GM19463 (cell line): ENCODE measurements around the gene TNIK.
"Not testable (repeated sequence)": the region's sequence is repeated elsewhere in the genome, so short reads cannot be mapped to it uniquely, and the experiment has no call there.

Source experiments
- ATAC-seq: cut with Tn5 transposase; IDR thresholded peaks from one replicate; pipeline ENCODE4 v1.9.1; 2021; ENCODE audit warnings: mild to moderate bottlenecking, moderate library complexity; ENCODE audit not compliant: unreplicated experiment

TNIK gene

GRCh38 chr3:171261487-171261886 is 198.7 kb downstream of the TNIK start:
- ATAC-seq = no peak

- no peak for ATAC-seq
Observed at GRCh38 chr3:171260899-171261298, 199.3 kb downstream of the TNIK start.

DNA sequence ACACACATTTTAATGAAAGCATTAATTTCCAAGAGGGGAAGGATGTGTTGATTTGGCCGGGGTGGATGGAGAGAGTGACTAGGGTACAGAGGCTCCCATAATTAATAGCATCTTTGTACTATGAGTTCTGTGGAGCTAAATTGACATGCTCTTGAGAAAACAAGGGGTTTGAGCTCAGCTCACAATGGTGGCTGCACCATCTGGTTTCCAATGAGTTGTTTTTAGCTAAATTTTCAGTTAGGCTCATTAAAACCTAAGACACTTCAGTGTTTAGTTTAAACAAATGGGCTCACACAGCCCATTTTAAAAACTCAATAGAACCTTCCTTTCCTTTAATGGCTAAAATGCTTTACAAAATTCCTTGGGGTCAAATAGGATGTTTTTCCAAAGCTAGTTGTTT is 199.7 kb downstream of the TNIK start:
- ATAC-seq = no peak

DNA sequence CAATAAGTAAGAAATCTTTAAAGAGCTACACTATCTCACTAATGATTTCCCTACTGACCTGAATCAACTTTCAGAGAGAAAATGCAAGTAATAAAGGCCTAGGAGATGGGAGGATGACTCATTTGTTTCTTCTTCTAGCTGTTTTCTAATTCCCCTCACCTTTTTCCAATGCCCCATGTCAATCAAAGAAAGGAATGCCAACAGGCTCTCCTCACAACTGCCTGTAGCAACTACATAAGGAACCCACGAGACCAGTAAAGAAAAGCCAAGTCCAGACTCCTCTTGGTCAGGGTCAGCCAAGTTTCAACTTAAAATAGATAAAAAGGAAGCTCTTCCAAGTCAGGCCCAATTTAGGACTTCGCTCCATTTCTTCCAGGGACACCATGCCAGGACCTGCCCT is 201.9 kb downstream of the TNIK start:
- no peak for ATAC-seq

DNA sequence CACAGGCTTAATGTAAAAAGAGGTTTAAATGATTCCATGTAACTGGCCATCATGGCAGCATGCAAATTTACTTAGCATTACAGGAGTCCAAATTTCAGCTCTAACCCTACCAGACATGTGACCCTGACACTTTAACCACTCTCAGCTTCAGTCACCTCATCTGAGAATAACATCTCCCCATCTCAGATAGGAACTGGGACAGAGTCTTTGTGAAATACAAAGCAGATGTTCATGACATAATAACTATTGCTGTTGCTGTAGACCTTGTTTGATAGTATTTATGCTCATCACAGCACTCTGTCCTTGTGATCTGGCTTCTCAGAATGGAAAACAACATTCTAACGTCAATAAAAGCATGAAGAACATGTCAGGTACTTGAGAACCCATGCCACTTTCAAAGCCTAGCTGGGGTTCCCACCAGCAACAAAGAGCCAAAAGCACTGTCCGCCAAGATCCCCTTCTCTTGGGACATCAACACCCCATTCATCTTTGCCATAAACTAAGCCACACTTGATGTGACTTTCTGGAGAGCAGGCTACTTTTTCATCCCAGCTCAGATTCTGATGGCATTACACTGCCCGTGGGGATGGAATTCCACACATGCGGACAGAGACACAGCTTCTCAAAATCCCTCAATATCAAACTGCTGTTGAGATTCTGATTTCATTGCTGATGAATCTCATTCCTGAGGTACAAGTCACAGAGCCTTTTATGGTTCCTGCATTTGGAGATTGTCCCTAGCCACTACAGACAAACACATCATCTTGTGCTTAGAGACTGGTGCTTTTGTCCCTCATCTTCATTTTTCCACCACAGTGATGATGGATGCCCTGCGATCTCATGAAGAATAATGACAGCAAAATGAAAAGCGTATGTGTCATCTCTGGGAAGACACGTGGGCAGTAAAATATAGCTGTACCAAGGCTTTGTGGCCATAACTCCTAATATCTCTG is 202.7 kb downstream of the TNIK start:
- peak; percentile 55 for ATAC-seq

GRCh38 chr3:171256445-171257250 is 203.6 kb downstream of the TNIK start:
- ATAC-seq = no peak

DNA sequence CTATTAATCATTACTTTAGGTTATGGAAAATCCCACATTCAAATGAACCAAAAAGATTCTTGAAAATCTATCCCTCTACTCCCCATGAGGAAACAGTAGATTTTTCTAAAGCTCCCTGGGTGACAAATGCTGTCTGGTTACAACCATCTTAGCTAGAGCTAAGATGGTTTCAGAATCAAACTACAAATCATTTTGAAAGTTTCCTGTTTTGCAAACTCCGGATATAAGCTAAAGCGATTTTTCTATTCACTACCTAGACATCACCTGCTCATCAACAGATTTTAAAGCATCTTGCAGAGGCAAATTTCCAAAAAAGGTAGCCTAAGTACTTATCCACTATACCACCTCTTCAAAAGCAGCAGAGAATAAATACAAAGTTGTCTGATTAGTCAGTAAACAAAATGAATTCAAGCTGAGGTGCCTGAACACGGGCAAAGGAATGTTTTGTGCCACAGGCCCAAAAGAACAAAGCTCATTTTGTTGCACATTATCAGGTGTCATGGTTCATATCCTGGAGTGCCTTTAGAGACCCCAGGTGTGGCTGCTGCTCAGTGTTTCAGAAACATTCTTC is 204.9 kb downstream of the TNIK start:
- ATAC-seq = peak; percentile 49

DNA sequence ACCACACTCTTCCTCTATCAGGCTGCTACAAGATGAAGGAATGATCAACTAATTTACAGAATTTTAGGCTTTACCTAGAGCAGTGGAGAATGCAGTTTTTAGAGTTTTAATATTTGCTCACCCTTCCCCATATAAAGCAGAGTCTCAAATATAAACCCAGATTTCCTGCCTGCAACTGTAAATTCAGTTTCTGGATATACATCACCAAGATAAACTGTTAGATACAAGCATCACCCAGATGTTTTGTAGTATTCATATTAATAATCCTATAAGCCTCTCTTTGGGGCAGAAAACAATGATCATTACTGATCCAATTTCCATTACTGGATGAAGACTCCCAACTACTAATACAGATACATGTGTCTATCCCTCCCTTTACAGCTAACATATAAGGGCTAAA is 205.9 kb downstream of the TNIK start:
- ATAC-seq = no peak

DNA sequence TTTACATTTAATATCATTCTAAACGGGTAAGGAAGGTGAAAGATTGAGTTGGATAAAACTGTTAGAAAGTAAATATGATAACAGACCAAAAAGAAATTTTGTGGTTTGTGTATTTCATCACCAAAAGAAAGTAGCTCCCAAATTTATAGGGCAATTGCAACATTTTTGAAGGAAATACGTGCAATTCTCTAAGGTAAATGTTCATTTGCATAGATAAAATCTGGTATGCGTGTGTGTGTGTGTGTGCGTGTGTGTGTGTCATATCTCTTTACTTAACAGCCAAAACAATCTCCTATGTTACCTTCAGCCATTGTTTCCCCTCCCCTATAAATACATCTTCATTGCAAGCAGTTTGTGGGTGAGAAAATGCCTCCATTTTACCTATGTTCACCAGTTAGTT is 208.4 kb downstream of the TNIK start:
- ATAC-seq = no peak

GRCh38 chr3:171250444-171250843 is 209.8 kb downstream of the TNIK start:
- no peak for ATAC-seq

DNA sequence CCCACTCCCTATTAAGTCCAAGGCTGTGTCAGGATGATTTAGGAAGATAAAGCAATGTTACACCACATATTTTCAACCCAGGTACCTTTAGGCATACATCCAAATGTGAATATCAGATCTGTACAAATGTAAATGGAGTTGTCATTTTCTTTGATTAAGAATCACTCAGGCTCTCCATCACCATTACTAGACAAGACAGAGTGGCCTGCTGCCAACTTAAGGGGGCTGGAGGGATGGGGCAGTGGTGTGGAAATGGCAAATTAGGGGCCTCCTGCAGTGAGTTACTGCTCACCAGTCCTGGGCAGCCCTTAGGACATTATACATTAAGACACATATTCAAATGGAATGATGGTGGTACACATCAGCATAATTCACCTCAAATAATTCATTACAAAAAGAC is 211.0 kb downstream of the TNIK start:
- ATAC-seq = peak; percentile 12

DNA sequence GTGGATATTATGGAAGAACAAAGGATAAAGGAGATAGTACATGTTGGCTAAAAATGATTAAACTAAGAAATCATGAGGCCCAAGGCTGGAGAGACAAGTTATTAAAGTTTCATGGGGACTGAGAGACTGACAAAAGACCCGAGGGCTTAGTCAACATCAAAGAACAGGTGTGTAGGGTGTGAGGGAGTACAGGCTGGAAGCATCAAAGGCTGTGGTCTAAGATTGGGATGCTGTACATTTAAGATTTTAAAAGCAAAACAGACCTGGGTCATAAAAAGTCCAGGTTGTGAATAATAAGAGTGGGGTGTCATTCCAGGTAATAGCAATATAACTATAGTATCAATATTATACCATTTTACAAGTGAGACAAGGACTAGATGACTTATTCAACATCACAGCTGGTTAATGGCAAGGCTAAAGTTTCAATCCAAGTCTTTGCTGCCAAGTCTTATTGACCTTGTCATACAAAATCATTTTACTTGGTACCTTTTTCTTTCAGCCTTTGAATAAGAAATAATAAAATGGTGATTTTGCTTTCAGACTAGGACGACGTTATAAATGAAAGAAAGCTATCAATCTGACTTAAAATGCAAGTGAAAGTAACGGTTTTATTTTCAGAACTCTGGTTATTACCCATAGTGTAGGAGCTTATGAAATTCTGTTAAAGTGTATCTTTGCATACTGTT is 211.6 kb downstream of the TNIK start:
- ATAC-seq = peak; percentile 80

GRCh38 chr3:171245796-171246765 is 214.1 kb downstream of the TNIK start:
- no peak for ATAC-seq

- no peak for ATAC-seq
Observed at GRCh38 chr3:171242951-171243350, 217.3 kb downstream of the TNIK start.

GRCh38 chr3:171242170-171242569 is 218.0 kb downstream of the TNIK start:
- ATAC-seq = no peak

DNA sequence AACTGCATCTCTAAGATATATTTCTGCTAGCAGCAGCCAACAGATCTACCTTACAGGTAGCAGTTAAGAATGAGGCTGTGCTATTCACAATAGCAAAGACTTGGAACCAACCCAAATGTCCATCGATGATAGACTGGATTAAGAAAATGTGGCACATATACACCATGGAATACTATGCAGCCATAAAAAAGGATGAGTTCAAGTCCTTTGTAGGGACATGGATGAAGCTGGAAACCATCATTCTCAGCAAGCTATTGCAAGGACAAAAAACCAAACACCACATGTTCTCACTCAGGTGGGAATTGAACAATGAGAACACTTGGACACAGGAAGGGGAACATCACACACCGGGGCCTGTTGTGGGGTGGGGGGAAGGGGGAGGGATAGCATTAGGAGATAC is 218.6 kb downstream of the TNIK start:
- ATAC-seq = not testable (repeated sequence)

DNA sequence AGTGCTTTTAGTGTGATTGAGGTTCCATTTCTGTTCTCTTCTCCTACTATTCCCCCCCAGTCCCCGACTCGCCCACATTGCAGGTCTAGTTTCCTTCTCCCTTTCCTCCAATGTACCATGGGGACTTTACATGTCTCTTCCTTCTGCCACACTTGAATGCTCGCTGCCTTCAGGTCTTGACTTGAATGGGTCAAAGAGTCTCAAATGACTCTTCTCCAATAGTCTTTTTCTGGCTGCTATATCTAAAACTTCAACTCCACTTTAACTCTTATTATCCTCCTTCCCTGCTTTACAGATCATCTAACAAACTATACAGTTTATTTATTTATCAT is 219.7 kb downstream of the TNIK start:
- no peak for ATAC-seq

DNA sequence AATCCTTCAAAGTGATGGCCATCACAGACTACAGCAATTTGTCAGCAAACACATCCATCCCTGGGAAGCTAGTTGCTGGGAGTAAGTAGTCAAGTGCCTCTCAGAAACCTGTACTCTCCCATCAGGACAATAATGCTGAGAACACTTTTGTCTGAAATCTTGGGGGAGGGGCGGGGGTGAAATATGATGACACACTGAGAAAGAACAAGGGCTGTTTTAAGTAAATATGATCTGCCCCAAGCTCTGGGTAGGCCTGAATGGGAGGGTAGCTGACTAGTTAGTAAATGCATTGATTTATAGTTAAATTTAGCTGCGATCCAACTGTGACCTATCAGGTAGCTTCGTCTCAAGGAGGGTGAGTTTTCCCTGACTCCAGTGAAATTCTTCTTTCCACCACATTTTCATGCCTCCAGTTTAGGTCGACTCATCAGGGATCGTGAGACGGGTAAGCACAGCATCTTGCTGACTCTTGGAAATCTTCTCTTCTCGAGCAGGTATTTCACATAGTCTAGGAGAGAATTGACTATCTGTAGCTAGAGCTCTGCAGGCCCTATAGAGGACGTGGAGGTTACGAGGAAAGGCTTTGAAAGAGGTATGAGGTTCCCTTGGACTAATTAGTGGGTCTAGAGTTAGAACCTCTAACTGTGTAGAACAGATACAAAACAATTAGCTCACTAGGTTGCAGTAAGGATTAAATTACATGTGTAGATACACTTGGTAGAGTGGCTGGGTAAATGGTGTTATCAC is 220.3 kb downstream of the TNIK start:
- no peak for ATAC-seq

- no peak for ATAC-seq
Observed at GRCh38 chr3:171237009-171237385, 223.2 kb downstream of the TNIK start.
